DMS153 treated with DMSO at 0.1 percent for 48 hours (cell line): ENCODE results near the gene LMF2.
A peak's percentile ranks its signal among the peaks of the same experiment; 100 is the strongest.
"Not testable (repeated sequence)": the region's sequence is repeated elsewhere in the genome, so short reads cannot be mapped to it uniquely, and the experiment has no call there.

ENCODE experiments used
- DNase-seq: peaks from one replicate; lab custom pipeline; 2025; ENCODE audit not compliant: unreplicated experiment; lab: John Stamatoyannopoulos, UW

LMF2 gene

DNA sequence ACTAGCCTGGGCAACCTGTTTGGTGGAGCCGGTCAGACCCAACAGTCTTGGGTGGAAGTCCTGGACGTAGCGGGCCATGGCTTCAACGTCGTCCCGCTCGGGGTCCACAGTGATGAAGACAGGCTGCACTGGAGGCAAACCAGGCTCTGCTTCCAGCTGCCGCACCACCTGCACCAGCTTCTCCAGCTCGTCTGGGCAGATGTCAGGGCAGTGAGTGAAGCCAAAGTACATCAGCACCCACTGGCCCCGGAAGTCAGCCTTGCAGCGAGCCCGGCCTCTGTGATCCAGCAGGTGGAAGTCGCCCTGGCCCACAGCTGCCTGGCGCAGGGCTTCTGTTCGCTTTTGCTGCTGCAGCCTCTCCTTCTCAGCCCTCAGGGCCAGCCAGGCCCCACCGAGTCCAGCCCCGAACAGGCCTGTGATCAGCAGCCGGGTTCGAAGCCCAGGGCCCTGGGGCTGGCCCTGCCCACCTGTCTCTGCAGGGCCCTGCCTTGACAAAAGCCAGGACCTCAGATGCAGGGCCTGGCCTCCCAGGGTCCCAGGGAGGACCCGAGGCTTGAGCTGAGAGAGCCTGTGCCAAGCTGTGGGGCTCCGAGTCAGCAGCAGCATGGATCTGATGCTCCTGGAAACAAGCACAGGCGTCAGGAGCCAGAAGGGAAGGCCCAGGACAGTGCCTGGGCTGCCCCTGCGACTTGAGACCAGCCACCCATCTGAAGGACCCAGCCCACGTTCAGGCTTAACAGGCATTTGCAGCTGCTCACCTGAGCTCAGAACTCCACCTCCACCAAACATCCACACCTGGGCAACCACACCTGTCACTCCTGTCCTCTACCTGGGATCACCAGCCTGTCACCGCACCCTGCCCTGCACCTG, 16.5 kb upstream of the LMF2 start:
- no peak for DNase-seq

- no peak for DNase-seq
Observed at GRCh38 chr22:50523458-50523805, 15.9 kb upstream of the LMF2 start.

- no peak for DNase-seq
Observed at GRCh38 chr22:50522806-50523438, 15.4 kb upstream of the LMF2 start.

- DNase-seq: no peak
Observed at GRCh38 chr22:50522208-50522805, 14.8 kb upstream of the LMF2 start.

- no peak for DNase-seq
Observed at GRCh38 chr22:50521710-50522109, 14.2 kb upstream of the LMF2 start.

DNA sequence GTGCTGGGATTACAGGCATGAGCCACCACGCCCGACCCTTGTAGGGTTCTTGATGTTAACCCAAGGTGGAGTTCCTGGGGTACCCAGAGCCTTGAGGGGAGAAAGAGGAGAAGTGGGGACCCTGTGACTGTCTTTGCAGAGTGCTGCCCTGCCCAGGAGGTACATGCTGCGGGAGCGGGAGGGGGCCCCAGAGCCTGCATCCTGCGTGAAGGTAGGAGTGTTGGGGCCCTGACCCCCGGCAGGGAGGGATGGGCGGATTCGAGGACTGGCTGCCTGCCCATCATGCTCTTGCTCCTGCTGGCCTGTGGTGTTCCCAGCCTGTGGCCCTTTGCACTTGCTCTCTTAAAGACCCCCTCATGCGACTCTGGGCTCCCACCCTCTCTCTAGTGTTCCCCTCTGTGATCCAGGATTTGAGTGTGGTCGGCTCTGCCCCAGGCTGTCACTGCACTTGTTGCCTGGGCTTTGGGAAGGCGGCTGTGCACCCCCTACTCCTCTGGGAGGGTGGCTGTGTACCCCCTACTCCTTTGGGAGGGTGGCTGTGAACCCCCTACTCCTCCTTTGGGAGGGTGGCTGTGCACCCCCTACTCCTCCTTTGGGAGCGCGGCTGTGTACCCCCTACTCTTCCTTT, 13.4 kb upstream of the LMF2 start:
- DNase-seq: no peak

DNA sequence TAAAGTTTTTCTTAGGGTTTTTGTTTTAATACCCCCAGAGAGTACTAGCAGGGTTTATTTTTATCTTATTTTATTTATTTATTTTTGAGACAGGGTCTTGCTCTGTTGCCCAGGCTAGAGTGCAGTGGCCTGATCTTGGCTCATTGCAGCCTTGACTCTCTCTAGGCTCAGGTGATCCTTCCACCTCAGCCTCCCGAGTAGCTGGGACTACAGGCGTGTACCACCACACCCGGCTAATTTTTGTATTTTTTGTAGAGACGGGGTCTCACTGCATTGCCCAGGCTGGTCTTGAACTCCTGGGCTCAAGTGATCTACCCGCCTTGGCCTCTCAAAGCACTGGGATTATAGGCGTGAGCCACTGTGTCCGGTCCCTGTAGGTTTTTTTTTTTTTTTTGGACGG, 12.7 kb upstream of the LMF2 start:
- not testable (repeated sequence) for DNase-seq

- DNase-seq: no peak
Observed at GRCh38 chr22:50519151-50519550, 11.6 kb upstream of the LMF2 start.

DNA sequence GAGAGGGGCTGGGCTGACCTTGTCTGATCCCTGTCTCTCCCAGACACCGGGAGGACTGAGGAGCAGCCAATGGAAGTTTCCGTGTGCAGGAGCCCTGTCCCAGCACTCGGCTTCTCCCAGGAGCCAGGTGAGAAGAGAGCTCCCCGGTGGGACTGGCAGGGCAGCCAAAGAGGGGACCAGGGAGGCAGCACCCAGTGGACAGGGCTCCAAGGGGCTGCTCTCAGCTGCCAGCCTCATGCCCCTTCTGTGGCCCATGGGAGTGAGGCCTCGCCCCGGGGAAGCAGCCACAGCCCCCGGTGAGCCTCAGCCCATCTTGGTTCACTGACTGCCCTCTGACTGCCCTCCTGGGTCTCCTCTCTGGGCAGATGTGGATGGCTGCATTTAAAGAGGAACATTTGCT, 11.1 kb upstream of the LMF2 start:
- DNase-seq: no peak

DNA sequence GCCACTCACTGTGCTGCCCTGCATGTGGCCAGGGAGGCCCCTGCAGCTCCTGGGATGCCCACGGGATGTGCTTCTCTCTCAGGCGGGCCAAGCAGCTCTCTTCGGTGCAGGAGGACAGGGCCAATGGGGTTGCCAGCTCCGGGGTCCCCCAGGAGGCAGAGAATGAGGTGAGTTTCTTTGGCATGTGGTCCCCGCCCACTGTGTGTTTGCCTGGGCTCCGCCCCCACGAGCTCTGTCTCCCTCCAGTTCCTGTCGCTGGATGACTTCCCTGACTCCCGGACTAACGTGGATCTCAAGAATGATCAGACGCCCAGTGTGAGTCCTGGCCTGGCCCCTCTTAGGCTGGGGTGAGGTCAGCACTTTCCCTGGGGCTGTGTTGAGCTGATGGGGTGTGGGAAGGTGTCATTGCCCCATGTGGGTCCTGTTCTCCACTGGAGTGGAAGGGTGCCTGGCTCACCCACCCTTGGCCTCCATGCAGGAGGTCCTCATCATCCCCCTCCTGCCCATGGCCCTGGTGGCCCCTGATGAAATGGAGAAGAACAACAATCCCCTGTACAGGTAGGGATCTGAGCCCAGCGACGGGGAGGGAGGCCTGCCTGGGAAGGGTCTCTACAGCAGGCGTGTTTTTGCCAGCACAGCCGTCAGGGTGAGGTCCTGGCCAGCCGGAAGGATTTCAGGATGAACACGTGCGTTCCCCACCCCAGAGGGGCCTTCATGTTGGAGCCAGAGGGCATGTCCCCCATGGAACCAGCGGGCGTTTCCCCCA, 10.2 kb upstream of the LMF2 start:
- no peak for DNase-seq

DNA sequence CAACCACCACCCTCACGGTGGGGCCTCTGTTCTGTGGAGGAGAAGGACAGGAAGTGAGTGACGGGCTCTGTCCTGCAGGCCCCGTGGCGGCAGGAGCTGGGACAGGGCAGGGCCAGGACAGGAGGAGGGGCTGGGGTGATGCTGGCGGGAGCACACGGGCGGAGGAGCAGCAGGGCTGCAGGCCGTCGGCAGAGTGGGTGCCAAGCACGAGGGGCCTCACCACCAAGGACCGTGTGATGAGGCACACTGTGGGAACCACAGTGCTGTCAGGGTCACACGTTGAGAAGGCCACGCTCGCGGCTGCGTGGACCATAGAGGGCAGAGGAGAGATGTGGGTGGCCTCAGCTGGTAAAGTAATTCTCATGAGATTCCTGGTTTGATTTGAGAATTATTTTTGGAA, 9.4 kb upstream of the LMF2 start:
- DNase-seq: no peak

GRCh38 chr22:50516068-50516467, 8.6 kb upstream of the LMF2 start:
- no peak for DNase-seq

DNA sequence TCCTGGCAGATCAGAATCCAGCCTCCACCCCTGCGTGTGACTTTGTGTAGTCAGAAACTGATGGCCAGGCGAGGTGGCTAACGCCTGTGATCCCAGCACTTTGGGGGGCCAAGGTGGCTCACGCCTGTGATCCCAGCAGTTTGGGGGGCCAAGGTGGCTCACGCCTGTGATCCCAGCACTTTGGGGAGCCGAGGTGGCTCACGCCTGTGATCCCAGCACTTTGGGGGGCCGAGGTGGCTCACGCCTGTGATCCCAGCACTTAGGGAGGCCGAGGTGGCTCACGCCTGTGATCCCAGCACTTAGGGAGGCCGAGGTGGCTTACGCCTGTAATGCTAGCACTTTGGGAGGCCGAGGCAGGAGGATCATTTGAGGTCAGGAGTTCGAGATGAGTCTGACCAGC, 5.7 kb upstream of the LMF2 start:
- no peak for DNase-seq

DNA sequence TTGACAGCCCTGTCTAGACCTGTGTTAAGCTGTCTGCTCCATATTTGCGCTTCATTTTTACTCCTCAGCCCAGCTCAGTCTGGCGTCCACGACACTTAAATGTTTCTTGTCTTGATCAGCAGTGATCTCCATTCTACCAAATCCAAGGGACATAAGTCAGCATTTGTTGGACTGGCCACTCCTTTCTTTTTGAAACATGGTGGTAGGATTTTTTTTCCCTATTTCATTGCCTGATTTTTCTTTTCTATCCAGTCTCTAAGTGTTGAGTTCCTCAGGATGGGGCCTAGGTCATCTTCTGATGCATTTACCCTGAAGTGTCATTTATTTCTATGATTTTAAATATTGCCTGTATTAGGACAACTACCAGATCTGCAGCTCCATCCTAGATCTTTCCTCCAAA, 1.4 kb upstream of the LMF2 start:
- DNase-seq: no peak

- peak; percentile 88 for DNase-seq
Observed at GRCh38 chr22:50507991-50508884, 736 bp upstream of the LMF2 start, which contains the start of gene NCAPH2. Gene NCAPH2 (plus strand): TSS chr22:50508224. CDS start chr22:50508338, 114 bp downstream.

GRCh38 chr22:50506611-50507420, 686 bp downstream of the LMF2 start:
- DNase-seq: no peak

DNA sequence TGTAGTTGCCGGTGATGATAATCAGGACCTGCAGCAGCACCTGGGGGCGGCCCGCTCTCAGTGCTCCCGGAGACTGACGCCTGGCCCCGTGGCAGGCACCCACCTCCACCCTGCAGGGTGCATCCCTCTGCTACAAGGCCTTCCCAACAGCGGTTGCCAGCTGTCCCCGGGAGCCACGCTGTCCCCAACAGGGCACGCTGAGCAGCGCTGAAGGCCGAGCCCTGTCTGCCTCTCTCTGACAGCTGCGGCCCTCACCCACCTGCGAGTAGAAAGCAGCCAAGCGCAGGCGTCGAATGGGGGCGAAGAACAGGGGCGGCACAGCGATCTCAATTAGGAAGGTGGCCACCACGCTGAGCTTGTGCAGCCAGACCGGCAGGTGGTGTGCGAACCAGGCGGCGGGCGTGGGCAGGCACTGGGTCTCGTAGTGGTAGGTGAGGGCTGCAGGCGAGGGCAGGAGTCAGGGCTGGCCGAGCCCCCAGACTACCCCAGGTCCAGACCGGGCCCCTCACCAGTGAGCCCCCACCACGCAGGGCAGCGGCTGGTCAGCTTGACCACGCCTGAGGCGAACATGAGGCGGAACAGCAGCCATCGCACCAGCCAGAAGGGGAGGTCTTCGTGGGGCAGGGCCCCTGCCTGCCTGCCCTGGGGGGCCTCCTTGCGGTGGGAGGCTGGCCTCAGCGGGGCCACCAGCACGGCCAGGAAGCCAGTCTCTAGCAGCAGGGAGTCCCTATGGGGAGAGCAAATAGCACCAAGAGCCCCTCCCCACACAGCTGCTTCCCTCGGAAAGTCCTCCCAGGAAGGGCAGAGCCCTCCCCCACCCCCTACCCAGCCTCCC, 1.5 kb downstream of the LMF2 start:
- DNase-seq: no peak

GRCh38 chr22:50505276-50505775, 2.2 kb downstream of the LMF2 start:
- no peak for DNase-seq
